ENCODE measurements around the gene NAGA.
"Not testable (repeated sequence)": the region's sequence is repeated elsewhere in the genome, so short reads cannot be mapped to it uniquely, and the experiment has no call there.

NAGA gene

GRCh38 chr22:42070517-42071422 is at the start of gene NAGA:
Gene NAGA, minus strand, starts transcription at chr22:42070812. Its CDS starts 515 bp downstream, at chr22:42070297.
- in situ Hi-C loops (cut with HindIII; ENCODE audit: low sequenced_read_pairs) = no loop called here

- in situ Hi-C loops (cut with HindIII; ENCODE audit: low sequenced_read_pairs) = no loop called here
Observed at GRCh38 chr22:42116848-42117424, 46.3 kb upstream of the NAGA start.

- in situ Hi-C loops (cut with HindIII; ENCODE audit: low sequenced_read_pairs) = not testable (repeated sequence)
Observed at GRCh38 chr22:42115420-42115830, 44.8 kb upstream of the NAGA start.

GRCh38 chr22:42114721-42115120 is 44.1 kb upstream of the NAGA start:
- in situ Hi-C loops (cut with HindIII; ENCODE audit: low sequenced_read_pairs) = no loop called here

GRCh38 chr22:42112793-42113192 is 42.2 kb upstream of the NAGA start:
- in situ Hi-C loops (cut with HindIII; ENCODE audit: low sequenced_read_pairs) = not testable (repeated sequence)

- in situ Hi-C loops (cut with HindIII; ENCODE audit: low sequenced_read_pairs) = no loop called here
Observed at GRCh38 chr22:42111798-42112197, 41.2 kb upstream of the NAGA start.

- in situ Hi-C loops (cut with HindIII; ENCODE audit: low sequenced_read_pairs) = no loop called here
Observed at GRCh38 chr22:42108848-42109247, 38.2 kb upstream of the NAGA start.

- in situ Hi-C loops (cut with HindIII; ENCODE audit: low sequenced_read_pairs) = not testable (repeated sequence)
Observed at GRCh38 chr22:42104332-42104860, 33.8 kb upstream of the NAGA start.

GRCh38 chr22:42101199-42101598 is 30.6 kb upstream of the NAGA start:
- in situ Hi-C loops (cut with HindIII; ENCODE audit: low sequenced_read_pairs) = no loop called here

GRCh38 chr22:42091455-42091782 is 20.8 kb upstream of the NAGA start:
- in situ Hi-C loops (cut with HindIII; ENCODE audit: low sequenced_read_pairs) = no loop called here

GRCh38 chr22:42090596-42091454 is 20.2 kb upstream of the NAGA start, which contains the start of gene NDUFA6:
Gene NDUFA6, minus strand, starts transcription at chr22:42090772. Its CDS starts 28 bp downstream, at chr22:42090744.
- in situ Hi-C loops (cut with HindIII; ENCODE audit: low sequenced_read_pairs) = no loop called here

GRCh38 chr22:42086051-42086450 is 15.4 kb upstream of the NAGA start:
- in situ Hi-C loops (cut with HindIII; ENCODE audit: low sequenced_read_pairs) = no loop called here

GRCh38 chr22:42084874-42085273 is 14.3 kb upstream of the NAGA start:
- in situ Hi-C loops (cut with HindIII; ENCODE audit: low sequenced_read_pairs) = no loop called here

- in situ Hi-C loops (cut with HindIII; ENCODE audit: low sequenced_read_pairs) = no loop called here
Observed at GRCh38 chr22:42083119-42083518, 12.5 kb upstream of the NAGA start.

GRCh38 chr22:42080287-42080686 is 9.7 kb upstream of the NAGA start:
- in situ Hi-C loops (cut with HindIII; ENCODE audit: low sequenced_read_pairs) = no loop called here

- in situ Hi-C loops (cut with HindIII; ENCODE audit: low sequenced_read_pairs) = no loop called here
Observed at GRCh38 chr22:42079319-42080251, 9.0 kb upstream of the NAGA start, which contains the start of gene SMDT1. Gene SMDT1, plus strand, starts transcription at chr22:42079700. Its CDS starts 69 bp downstream, at chr22:42079769.

GRCh38 chr22:42078469-42079318 is 8.1 kb upstream of the NAGA start:
- in situ Hi-C loops (cut with HindIII; ENCODE audit: low sequenced_read_pairs) = no loop called here

- in situ Hi-C loops (cut with HindIII; ENCODE audit: low sequenced_read_pairs) = no loop called here
Observed at GRCh38 chr22:42077486-42078125, 7.0 kb upstream of the NAGA start.

Data from DLD1 (cell line).